IMR-90 (cell line): ENCODE data around the gene LRRC1.

Source experiments
- CEBPB ChIP-seq: IDR thresholded peaks from 2 replicates; pipeline ENCODE4 v1.6.1; 2012; ENCODE audit warnings: low read depth, low read length, improper control_type of control experiment
- MAZ ChIP-seq: IDR thresholded peaks from 2 replicates; pipeline ENCODE4 v1.6.1; 2012; ENCODE audit warnings: low read depth, mild to moderate bottlenecking, low read length, improper control_type of control experiment, moderate library complexity, borderline replicate concordance
- POLR2A ChIP-seq: IDR thresholded peaks from 2 replicates; pipeline ENCODE4 v1.6.1; 2012; ENCODE audit warnings: mild to moderate bottlenecking, low read depth, low read length
- RAD21 ChIP-seq: IDR thresholded peaks from 2 replicates; pipeline ENCODE4 v1.6.1; 2012; ENCODE audit warnings: low read length, improper control_type of control experiment
- RCOR1 ChIP-seq: IDR thresholded peaks from 2 replicates; pipeline ENCODE4 v1.6.1; 2012; ENCODE audit warnings: mild to moderate bottlenecking, low read length, improper control_type of control experiment; ENCODE audit not compliant: insufficient replicate concordance
- TF ChIP-seq, protein P1 (sequence below): conservative IDR thresholded peaks from 2 replicates; pipeline ENCODE4 v1.5.1; 2012; ENCODE audit warnings: mild to moderate bottlenecking, low read depth, low read length, improper control_type of control experiment
- TF ChIP-seq, protein P2 (sequence below): fragments of 150-350 bp; IDR thresholded peaks from 2 replicates; pipeline ENCODE4 v1.6.1; 2016; ENCODE audit warnings: low read depth, mild to moderate bottlenecking, low read length, moderate library complexity, borderline replicate concordance

DNA sequence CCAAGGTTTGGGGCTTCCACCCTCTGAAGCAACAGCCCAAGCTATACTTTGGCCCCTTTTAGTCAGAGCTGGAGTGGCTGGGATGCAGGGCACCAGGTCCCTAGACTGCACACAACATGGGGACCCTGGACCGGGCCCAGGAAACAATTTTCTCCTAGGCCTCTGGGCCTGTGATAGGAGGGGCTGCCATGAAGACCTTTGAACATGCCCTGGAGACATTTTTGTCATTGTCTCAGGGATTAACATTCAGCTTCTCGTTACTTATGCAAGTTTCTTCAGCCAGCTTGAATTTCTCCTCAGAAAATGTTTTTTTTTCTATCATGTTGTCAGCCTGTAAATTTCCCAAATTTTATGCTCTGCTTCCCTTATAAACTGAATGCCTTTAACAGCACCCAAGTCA, 82.3 kb downstream of the LRRC1 start:
- TF ChIP-seq, protein P1, sequence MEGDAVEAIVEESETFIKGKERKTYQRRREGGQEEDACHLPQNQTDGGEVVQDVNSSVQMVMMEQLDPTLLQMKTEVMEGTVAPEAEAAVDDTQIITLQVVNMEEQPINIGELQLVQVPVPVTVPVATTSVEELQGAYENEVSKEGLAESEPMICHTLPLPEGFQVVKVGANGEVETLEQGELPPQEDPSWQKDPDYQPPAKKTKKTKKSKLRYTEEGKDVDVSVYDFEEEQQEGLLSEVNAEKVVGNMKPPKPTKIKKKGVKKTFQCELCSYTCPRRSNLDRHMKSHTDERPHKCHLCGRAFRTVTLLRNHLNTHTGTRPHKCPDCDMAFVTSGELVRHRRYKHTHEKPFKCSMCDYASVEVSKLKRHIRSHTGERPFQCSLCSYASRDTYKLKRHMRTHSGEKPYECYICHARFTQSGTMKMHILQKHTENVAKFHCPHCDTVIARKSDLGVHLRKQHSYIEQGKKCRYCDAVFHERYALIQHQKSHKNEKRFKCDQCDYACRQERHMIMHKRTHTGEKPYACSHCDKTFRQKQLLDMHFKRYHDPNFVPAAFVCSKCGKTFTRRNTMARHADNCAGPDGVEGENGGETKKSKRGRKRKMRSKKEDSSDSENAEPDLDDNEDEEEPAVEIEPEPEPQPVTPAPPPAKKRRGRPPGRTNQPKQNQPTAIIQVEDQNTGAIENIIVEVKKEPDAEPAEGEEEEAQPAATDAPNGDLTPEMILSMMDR: no peak
- TF ChIP-seq CEBPB (no peak), RAD21 (no peak), POLR2A (no peak), RCOR1 (no peak), MAZ (no peak)
- TF ChIP-seq, protein P2, sequence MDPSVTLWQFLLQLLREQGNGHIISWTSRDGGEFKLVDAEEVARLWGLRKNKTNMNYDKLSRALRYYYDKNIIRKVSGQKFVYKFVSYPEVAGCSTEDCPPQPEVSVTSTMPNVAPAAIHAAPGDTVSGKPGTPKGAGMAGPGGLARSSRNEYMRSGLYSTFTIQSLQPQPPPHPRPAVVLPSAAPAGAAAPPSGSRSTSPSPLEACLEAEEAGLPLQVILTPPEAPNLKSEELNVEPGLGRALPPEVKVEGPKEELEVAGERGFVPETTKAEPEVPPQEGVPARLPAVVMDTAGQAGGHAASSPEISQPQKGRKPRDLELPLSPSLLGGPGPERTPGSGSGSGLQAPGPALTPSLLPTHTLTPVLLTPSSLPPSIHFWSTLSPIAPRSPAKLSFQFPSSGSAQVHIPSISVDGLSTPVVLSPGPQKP: no peak
